ENCODE measurements around the gene LPCAT4. TPM values are rescaled to one million over a fixed set of nuclear protein-coding genes. Genes with fewer than 3 reads are reported as not detected.
"Not testable (repeated sequence)": the region's sequence is repeated elsewhere in the genome, so short reads cannot be mapped to it uniquely, and the experiment has no call there.

Gene LPCAT4
- total and polyA plus RNA-seq, 4 donors: 1.1 to 2.4 (median 1.8) TPM

GRCh38 chr15:34397637-34398259, 30.8 kb upstream of the LPCAT4 start:
- WGBS: 88% methylated on average over 3 of the region's 6 CpGs
- H3K27me3 ChIP-seq (ENCODE audit: control insufficient read depth in 4 of 4, insufficient read depth in 4 of 4, low read length in 3 of 4); DNase-seq (ENCODE audit: low spot score); H3K9ac ChIP-seq (ENCODE audit: low read depth in 1 of 2, low read length in 2 of 2); H3K27ac ChIP-seq (ENCODE audit: low read depth in 1 of 2, low read length in 2 of 2); H3K4me1 ChIP-seq (ENCODE audit: control insufficient read depth in 4 of 4, insufficient read depth in 4 of 4, low read length in 3 of 4); H3K9me3 ChIP-seq (ENCODE audit: control insufficient read depth in 4 of 4, low read length in 3 of 4); H3K4me3 ChIP-seq (ENCODE audit: low read depth in 1 of 3, low read length in 3 of 3); H3K36me3 ChIP-seq (ENCODE audit: control insufficient read depth in 4 of 4, insufficient read depth in 3 of 4, low read depth in 1 of 4, low read length in 3 of 4): not testable (repeated sequence)

GRCh38 chr15:34392981-34393380, 26.0 kb upstream of the LPCAT4 start:
- H3K36me3 ChIP-seq (ENCODE audit: control insufficient read depth in 4 of 4, insufficient read depth in 3 of 4, low read depth in 1 of 4, low read length in 3 of 4); DNase-seq (ENCODE audit: low spot score); H3K9me3 ChIP-seq (ENCODE audit: control insufficient read depth in 4 of 4, low read length in 3 of 4); H3K4me3 ChIP-seq (ENCODE audit: low read depth in 1 of 3, low read length in 3 of 3); H3K9ac ChIP-seq (ENCODE audit: low read depth in 1 of 2, low read length in 2 of 2); H3K27ac ChIP-seq (ENCODE audit: low read depth in 1 of 2, low read length in 2 of 2); H3K27me3 ChIP-seq (ENCODE audit: control insufficient read depth in 4 of 4, insufficient read depth in 4 of 4, low read length in 3 of 4); H3K4me1 ChIP-seq (ENCODE audit: control insufficient read depth in 4 of 4, insufficient read depth in 4 of 4, low read length in 3 of 4): not testable (repeated sequence)
- 83% methylated on average over 2 of the region's 2 CpGs for WGBS

- H3K27ac ChIP-seq (ENCODE audit: low read depth in 1 of 2, low read length in 2 of 2); H3K4me1 ChIP-seq (ENCODE audit: control insufficient read depth in 4 of 4, insufficient read depth in 4 of 4, low read length in 3 of 4); H3K9ac ChIP-seq (ENCODE audit: low read depth in 1 of 2, low read length in 2 of 2); H3K4me3 ChIP-seq (ENCODE audit: low read depth in 1 of 3, low read length in 3 of 3); DNase-seq (ENCODE audit: low spot score); H3K27me3 ChIP-seq (ENCODE audit: control insufficient read depth in 4 of 4, insufficient read depth in 4 of 4, low read length in 3 of 4); H3K36me3 ChIP-seq (ENCODE audit: control insufficient read depth in 4 of 4, insufficient read depth in 3 of 4, low read depth in 1 of 4, low read length in 3 of 4); H3K9me3 ChIP-seq (ENCODE audit: control insufficient read depth in 4 of 4, low read length in 3 of 4): not testable (repeated sequence)
- WGBS: no CpG with 5 or more reads among the region's 16 CpGs
These were observed 22.6 kb upstream of the LPCAT4 start for GRCh38 chr15:34389594-34390086.

- H3K36me3 ChIP-seq (ENCODE audit: control insufficient read depth in 4 of 4, insufficient read depth in 3 of 4, low read depth in 1 of 4, low read length in 3 of 4); H3K9me3 ChIP-seq (ENCODE audit: control insufficient read depth in 4 of 4, low read length in 3 of 4); H3K4me3 ChIP-seq (ENCODE audit: low read depth in 1 of 3, low read length in 3 of 3); H3K4me1 ChIP-seq (ENCODE audit: control insufficient read depth in 4 of 4, insufficient read depth in 4 of 4, low read length in 3 of 4); H3K27me3 ChIP-seq (ENCODE audit: control insufficient read depth in 4 of 4, insufficient read depth in 4 of 4, low read length in 3 of 4); DNase-seq (ENCODE audit: low spot score); H3K9ac ChIP-seq (ENCODE audit: low read depth in 1 of 2, low read length in 2 of 2); H3K27ac ChIP-seq (ENCODE audit: low read depth in 1 of 2, low read length in 2 of 2): not testable (repeated sequence)
- no CpG with 5 or more reads among the region's 19 CpGs for WGBS
These were observed 15.0 kb upstream of the LPCAT4 start for GRCh38 chr15:34381829-34382521.

GRCh38 chr15:34380491-34380890, 13.5 kb upstream of the LPCAT4 start:
- not testable (repeated sequence) for H3K27ac ChIP-seq (ENCODE audit: low read depth in 1 of 2, low read length in 2 of 2); H3K9ac ChIP-seq (ENCODE audit: low read depth in 1 of 2, low read length in 2 of 2); H3K4me1 ChIP-seq (ENCODE audit: control insufficient read depth in 4 of 4, insufficient read depth in 4 of 4, low read length in 3 of 4); H3K36me3 ChIP-seq (ENCODE audit: control insufficient read depth in 4 of 4, insufficient read depth in 3 of 4, low read depth in 1 of 4, low read length in 3 of 4); H3K9me3 ChIP-seq (ENCODE audit: control insufficient read depth in 4 of 4, low read length in 3 of 4); H3K4me3 ChIP-seq (ENCODE audit: low read depth in 1 of 3, low read length in 3 of 3); DNase-seq (ENCODE audit: low spot score); H3K27me3 ChIP-seq (ENCODE audit: control insufficient read depth in 4 of 4, insufficient read depth in 4 of 4, low read length in 3 of 4)
- 83% methylated on average over 4 of the region's 4 CpGs for WGBS

GRCh38 chr15:34376856-34377255, 9.9 kb upstream of the LPCAT4 start:
- Histone ChIP-seq H3K9me3 (ENCODE audit: control insufficient read depth in 4 of 4, low read length in 3 of 4) (no peaks in the 10 kb centered on the region), H3K4me3 (ENCODE audit: low read depth in 1 of 3, low read length in 3 of 3) (no peak overlapping the region), H3K27me3 (ENCODE audit: control insufficient read depth in 4 of 4, insufficient read depth in 4 of 4, low read length in 3 of 4) (no peaks in the 10 kb centered on the region), H3K9ac (ENCODE audit: low read depth in 1 of 2, low read length in 2 of 2) (no peak overlapping the region), H3K36me3 (ENCODE audit: control insufficient read depth in 4 of 4, insufficient read depth in 3 of 4, low read depth in 1 of 4, low read length in 3 of 4) (no peaks in the 10 kb centered on the region), H3K27ac (ENCODE audit: low read depth in 1 of 2, low read length in 2 of 2) (no peak overlapping the region), H3K4me1 (ENCODE audit: control insufficient read depth in 4 of 4, insufficient read depth in 4 of 4, low read length in 3 of 4) (no peaks in the 10 kb centered on the region)
- WGBS: 96% methylated on average over 2 of the region's 2 CpGs
- DNase-seq (ENCODE audit: low spot score): no peak
- TF ChIP-seq ZBTB33 (IDR thresholded peaks at IDR 0.05) (no peak), SP1 (IDR thresholded peaks at IDR 0.05) (no peak), RAD21 (IDR thresholded peaks at IDR 0.05) (no peak), MAX (IDR thresholded peaks at IDR 0.05) (no peak), JUND (IDR thresholded peaks at IDR 0.05) (no peak), CTCF (IDR thresholded peaks at IDR 0.05; ENCODE audit: low read depth, low read length, missing input control) (no peak), TAF1 (conservative IDR thresholded peaks at IDR 0.05) (no peak)
